ENCODE data around the gene CEP76.

GRCh38 chr18:12654971-12655370, 47.6 kb downstream of the CEP76 start:
- TF ChIP-seq, protein P1, sequence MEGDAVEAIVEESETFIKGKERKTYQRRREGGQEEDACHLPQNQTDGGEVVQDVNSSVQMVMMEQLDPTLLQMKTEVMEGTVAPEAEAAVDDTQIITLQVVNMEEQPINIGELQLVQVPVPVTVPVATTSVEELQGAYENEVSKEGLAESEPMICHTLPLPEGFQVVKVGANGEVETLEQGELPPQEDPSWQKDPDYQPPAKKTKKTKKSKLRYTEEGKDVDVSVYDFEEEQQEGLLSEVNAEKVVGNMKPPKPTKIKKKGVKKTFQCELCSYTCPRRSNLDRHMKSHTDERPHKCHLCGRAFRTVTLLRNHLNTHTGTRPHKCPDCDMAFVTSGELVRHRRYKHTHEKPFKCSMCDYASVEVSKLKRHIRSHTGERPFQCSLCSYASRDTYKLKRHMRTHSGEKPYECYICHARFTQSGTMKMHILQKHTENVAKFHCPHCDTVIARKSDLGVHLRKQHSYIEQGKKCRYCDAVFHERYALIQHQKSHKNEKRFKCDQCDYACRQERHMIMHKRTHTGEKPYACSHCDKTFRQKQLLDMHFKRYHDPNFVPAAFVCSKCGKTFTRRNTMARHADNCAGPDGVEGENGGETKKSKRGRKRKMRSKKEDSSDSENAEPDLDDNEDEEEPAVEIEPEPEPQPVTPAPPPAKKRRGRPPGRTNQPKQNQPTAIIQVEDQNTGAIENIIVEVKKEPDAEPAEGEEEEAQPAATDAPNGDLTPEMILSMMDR (IDR thresholded peaks at IDR 0.05): no peak
- no peak for TF ChIP-seq POLR2AphosphoS5 (IDR thresholded peaks at IDR 0.05; ENCODE audit: low read depth, low read length)
